ENCODE data around the gene ERFE.
A peak's percentile ranks its signal among the peaks of the same experiment; 100 is the strongest.

Gene ERFE

DNA sequence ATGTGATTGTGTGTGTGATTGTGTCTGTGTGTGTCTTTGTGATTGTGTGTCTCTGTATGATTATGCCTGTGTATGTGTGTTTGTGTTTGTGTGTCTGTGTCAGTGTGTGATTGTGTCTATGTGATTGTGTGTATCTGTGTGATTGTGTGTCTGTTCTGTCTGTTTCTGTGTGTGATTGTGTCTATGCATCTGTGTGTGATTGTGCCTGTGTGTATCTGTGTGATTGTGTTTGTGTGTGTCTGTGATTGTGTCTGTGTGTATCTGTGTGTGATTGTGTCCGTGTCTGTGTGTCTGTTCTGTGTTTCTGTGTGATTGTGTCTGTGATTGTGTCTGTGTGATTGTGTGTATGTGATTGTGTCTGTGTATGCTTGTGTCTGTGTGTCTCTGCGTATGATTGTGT lies 32.4 kb upstream of the ERFE start:
- no peak for DNase-seq (ENCODE audit: low read depth, low spot score)

DNA sequence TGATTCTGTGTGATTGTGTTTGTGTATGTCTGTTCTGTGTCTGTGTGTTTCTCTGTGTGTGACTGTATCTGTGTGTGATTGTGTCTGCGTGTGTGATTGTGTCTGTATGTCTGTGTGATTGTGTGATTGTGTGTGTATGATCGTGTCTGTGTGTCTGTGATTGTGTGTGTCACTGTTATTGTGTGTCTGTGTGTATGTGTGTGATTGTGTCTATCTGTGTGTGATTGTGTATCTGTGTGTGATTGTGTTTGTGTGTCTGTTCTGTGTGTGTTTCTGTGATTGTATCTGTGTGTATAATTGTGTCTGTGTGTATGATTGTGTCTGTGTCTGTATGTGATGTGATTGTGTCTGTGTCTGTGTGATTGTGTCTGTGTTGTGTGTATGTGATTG lies 32.0 kb upstream of the ERFE start:
- DNase-seq (ENCODE audit: low read depth, low spot score), result no peak

DNA sequence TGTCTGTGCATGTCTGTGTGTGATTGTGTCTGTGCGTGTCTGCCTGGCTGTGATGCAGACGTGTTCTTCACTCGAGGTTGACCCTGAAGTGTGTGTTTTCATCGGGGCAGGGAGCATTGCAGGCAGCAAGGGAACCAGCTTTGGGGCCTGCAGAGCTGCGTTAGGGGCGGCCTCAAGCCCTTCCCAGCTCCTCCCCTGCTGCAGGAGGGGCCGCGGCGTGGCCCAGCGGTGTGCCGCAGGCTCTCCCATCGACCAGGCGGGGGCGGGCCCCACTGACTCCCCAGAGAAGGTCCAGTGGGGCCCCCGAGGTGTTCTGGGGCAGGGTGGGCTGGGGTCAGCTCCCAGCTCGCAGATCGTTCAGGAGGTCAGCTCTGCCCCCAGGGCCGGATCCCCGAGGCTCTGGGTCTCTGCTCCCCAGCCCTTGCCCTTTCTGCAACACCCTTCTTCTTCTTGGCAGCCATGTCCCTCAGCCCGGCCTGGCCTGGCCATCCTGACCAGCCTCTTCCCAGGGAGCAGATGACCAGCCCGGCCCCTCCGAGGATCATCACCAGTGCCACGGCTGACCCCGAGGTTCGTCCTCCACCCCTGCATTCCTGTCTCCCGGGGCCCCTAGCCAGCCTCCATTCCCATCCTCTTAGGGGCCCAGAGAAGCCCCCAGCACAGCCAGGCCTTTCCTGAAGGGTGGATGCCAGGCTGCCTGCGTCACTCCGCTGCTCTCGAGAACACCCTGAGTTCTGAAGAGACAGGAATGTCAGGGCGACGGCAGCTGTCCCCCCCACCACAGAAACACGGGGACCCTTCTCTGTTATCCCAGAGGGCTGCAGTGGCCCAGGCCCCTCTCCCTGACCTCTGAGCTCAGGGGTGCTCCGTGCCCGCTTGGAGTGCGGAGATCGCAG lies 31.4 kb upstream of the ERFE start:
- DNase-seq (ENCODE audit: low read depth, low spot score), result peak; percentile 54

DNA sequence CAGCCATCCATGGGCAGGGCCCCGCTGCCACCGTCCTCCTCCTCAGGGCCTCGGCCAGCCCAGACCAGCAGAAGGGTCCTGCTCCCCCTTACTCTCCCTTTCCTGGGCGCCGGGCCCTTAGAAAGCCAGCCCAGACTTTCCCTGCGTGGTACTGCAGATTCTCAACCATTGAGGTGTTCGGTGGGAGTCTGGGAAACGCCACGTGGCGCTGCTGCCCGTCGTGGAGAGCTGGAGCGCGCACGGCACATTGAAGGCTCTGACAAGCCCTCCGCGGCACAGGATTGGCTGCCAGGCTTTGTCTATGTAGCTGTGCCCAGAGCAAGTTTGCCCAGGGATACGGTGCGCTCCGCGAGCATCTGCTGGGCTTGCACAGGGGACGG lies 30.7 kb upstream of the ERFE start:
- no peak for DNase-seq (ENCODE audit: low read depth, low spot score)

DNA sequence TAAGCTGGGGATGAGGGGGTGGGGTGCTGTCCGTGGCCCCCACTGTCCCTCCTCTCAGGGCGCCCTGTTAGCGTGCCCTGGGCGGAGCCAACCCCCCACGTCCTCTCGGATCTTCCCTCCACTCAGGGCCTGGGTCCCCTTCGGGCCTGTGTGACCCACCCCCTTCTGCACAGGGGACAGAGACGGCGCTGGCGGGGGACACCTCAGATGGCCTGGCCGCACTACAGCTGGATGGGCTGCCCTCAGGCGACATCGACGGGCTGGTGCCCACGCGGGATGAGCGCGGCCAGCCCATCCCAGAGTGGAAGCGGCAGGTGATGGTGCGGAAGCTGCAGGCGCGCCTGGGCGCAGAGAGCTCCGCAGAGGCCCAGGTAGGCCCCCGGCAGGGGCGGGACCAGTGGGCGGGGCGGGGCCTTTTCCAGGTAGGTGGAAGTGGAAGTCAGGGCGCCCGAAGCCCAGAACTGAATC lies 30.2 kb upstream of the ERFE start:
- DNase-seq (ENCODE audit: low read depth, low spot score), result no peak

DNA sequence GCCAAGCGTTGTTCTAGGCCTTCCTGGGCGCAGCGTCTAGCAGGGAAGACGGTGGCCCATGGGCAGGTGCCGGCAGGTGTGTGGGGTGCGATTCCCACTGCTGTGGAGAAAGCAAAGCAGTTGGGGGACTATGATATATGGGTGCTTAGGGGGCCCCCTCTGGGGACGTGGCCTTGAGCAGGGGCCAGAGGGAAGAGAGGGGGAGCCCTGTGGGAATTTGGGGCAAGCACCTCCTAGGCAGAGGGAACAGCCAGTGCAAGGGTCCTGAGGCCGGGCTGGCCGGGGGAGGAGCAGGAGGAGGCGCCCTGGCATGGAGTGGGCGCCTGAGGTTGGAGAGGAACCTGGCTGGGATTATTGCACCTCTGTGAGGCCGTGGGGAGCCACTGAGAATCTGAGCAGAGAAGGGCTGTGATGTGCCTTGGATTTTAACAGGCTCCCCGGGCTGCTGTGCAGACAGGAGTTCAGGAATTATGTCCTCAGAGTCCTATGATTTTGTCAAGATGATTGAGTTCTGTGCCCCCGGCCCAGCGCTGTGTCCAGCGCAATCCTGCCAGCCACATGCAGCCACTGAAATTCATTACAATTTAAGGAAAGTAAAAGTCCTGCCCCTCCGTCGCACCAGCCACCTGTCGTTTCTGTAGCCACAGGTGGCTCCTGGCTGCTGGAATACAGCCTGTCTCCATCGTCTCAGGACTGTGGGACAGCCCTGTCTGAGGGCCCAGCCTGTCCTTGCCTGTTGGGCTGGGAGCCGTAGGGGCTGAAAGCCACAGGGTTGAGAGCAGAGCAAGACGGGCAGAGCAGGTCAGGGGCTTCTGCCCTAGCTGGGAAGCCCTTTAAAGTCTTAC lies 29.4 kb upstream of the ERFE start:
- DNase-seq (ENCODE audit: low read depth, low spot score), result no peak

DNA sequence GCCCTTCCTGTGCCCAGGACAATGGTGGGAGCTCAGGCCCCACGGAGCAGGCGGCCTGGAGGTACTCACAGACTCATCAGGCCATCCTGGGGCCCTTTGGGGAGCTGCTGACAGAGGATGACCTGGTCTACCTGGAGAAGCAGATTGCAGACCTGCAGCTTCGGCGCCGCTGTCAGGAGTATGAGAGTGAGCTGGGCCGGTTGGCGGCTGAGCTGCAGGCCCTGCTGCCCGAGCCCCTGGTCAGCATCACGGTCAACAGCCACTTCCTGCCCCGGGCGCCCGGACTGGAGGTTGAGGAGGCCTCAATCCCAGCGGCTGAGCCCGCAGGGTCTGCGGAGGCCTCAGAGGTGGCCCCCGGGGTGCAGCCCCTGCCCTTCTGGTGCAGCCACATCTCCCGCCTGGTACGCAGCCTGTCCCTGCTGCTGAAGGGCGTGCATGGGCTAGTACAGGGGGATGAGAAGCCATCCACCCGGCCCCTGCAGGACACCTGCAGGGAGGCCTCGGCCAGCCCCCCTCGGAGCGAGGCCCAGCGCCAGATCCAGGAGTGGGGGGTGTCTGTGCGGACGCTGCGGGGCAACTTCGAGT lies 28.6 kb upstream of the ERFE start:
- no peak for DNase-seq (ENCODE audit: low read depth, low spot score)

DNA sequence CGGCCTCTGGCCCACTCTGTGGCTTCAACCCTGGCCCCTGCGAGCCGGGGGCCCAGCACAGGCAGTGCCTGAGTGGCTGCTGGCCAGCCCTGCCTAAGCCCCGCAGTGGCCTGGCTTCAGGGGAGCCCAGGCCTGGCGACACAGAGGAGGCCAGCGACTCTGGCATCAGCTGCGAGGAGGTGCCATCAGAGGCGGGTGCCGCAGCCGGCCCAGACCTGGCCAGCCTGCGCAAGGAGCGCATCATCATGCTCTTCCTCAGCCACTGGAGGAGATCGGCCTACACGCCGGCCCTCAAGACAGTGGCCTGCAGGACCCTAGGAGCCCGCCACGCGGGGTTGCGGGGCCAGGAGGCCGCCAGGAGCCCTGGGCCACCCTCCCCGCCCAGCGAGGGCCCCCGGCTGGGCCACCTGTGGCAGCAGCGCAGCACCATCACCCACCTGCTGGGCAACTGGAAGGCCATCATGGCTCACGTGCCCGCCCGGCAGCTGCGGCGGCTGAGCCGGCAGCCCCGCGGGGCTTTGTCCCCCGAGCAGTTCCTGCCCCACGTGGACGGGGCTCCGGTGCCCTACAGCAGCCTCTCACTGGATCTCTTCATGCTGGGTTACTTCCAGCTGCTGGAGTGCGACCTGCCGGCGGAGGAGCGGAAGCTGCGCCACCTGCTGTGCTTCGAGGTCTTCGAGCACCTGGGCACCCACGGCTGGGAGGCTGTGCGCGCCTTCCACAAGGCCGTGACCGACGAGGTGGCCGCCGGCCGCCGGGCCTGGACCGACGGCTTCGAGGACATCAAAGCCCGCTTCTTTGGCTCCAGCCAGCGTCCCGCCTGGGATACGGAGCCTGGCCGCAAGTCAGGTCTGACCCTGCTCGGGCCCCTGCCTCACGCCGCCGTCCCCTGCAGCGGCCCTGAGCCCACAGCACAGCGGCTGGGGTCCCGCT lies 27.8 kb upstream of the ERFE start:
- DNase-seq (ENCODE audit: low read depth, low spot score), result no peak

DNA sequence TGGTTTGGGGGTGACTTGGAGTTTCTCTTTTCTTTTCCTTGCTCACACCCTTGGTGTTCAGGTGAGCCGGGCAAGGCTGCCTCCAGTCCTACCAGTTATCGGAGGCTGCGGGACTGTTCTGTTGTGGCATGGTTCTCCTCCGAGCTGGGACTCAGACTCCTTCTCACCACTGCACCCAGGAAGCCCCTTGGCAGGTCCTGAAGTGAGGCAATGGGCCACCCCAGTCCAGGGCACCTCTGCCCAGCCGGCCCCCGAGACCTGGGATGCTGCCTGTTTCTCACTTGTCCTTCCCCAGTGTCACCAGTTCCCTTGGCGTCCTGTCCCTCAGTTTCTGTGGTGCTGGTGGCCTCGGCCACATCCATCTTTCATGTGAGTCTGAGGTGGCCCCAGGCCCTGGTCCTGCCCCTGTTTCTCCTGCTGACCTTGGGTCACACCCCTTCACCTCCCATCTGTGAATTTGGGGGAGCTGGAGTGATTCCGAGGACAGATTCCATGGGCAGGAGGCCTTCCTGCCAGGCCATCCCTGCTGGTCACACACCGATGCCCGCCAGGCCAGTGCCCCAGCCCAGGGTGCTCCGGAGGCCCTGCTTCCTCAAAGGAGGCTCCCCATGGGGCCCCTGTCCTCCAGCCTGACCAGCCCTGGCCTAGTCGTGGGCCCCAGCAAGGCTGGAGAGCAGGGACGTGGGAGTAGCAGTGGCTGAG lies 26.9 kb upstream of the ERFE start:
- DNase-seq (ENCODE audit: low read depth, low spot score), result no peak

DNA sequence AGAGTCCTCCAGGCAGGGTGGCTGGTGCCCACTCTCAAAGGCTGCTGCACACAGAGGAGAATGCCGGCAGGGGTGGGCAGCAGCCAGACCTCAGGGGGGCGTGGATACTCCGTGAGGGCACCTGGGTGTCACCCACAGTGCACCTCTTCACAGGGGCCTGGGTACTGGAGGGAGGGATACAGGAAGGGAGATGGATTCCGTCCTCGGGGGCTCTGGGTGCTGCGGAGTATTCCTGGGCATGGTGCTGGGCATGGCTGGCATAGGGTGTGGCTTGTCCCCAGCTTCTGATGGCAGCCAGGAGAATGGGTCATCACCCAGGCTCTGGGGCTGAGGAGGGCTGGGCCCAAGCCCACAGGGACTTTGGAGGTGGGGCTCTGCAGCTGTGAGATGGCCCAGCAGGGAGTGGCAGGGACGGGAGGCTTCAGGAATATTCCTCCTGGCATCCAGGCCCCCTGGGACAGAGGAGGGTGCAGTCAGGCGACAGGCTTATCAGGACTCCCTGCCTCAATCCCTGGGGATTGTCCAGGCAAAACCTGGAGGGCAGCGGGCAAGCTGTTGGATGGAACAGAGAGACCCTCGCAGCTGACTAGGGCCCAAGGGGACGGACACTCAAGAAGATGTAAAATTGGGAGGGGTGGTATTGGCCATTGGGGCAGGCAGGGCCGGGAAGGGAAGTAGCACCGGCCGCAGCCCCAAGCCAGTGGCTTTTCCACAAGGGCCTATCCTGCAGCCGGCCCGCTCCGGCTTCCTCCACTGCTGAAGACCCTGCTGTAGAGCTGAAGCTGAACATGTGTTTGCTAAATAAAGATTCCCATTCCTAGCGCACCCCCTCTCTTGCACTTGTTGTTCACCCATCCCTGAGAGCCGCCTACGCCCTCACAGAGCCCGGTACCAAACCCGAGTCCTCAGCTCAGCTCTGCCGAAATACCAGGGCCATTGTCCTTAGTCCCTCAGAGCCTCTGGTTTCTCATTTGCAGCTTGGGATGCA lies 26.0 kb upstream of the ERFE start:
- no peak for DNase-seq (ENCODE audit: low read depth, low spot score)

DNA sequence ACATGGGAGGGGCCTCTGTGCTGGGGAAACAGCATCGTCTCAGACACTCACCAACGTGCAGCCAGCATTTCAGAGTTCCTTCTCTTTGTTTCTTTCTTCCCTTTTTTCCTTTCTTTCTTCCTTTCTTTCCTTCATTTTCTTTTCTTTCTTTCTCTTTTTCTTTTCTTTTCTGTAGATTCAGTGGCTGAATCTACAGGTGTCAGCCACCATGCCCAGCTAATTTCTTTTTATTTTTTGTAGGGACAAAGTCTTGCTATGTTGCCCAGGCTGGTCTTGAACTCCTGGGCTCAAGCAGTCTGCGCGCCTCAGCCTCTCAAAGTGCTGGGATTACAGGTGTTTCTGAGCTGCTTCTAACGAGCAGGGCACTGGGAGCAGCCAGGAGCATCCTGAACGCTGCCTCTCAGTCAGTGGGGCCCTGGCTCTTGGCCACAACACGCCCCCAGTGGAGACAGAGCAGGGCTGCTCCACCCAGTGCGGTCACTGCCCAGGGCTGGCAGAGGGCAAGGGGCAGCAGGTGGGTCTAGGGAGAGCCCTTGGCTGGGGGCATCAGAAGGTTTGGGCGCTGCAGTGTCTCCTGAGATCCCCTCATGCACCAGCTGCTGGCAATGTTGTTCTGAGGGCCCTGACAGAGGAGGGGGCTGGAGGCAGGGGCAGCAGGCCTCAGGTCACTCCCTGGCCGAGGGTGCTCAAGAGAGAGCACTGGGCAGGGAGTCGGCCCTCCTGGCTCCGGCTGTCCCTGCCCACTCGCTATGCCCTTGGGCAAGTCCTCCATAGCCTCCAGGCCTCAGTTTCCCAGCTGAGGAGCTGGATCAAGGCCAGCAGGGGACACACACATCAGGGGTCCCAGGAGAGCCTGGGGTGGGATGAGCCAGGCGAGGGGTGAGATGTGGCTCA lies 25.0 kb upstream of the ERFE start:
- DNase-seq (ENCODE audit: low read depth, low spot score), result no peak

DNA sequence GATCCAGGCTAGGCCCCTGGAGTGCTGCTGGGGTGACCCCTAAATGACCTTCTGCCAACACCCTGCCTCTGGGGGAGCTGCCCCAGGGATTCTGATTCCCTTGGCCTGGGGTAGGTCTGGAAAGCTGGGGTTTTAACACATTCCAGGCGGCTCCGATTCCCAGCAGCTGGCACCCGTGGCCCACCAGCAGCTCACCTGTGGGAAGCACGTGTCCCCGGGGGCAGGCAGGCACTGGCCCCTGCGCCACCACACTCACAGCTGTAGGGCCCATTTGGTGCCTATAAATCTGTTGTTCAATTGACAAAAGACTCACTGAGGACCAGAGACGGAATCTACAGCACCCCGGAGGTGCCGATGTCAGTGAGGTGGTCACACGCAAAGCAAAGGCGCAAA lies 24.4 kb upstream of the ERFE start:
- no peak for DNase-seq (ENCODE audit: low read depth, low spot score)

DNA sequence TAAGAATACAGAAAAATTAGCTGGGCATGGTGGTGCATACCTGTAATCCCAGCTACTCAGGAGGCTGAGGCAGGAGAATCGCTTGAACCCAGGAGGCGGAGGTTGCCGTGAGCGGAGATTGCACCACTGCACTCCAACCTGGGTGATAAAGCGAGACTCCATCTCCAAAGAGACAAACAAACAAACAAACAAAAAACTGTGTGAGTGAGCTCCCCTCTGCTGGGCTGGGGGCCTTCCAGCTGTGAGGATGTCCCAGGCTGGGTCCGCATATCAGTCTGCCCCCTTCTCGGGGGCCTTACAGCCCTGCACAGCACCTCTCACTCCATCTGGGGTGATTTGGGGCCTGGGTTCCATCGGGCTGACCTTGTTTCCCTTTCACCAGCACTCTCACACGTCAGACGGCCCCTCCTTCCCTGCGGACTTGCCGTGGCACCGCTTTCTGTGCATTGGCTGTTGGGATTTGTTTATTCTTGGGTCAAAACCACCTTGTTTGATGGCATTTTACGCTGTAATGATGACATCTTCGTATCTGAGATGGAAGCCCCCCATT lies 23.1 kb upstream of the ERFE start:
- no peak for DNase-seq (ENCODE audit: low read depth, low spot score)

DNA sequence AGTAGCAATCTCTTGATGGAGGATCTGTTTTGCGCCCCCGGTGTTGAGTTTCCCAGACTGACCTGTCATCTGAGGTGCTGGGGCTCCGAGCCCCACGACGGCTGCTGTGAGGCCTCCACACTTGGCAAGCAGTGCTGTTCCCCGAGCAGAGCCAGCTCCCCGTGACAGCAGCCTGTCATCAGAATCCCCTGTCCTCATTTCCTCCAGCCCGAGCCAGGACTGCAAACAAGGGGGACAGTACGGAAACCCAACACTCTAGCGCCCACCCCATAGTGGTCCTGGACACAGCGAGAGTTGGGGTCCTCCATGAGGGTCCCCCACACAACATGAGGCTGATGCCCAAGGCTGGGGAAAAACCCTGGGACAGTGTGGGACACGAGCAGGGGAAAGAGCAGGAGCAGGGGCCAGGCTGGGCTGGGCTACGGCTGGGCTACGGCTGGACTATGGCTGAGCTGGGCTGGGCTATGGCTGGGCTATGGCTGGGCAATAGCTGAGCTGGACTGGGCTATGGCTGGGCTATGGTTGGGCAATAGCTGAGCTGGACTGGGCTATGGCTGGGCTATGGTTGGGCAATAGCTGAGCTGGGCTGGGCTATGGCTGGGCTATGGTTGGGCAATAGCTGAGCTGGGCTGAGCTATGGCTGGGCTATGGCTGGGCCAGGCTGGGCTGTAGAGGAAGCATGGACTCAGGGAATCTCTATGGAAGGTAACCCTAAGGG lies 21.8 kb upstream of the ERFE start:
- DNase-seq (ENCODE audit: low read depth, low spot score), result no peak

DNA sequence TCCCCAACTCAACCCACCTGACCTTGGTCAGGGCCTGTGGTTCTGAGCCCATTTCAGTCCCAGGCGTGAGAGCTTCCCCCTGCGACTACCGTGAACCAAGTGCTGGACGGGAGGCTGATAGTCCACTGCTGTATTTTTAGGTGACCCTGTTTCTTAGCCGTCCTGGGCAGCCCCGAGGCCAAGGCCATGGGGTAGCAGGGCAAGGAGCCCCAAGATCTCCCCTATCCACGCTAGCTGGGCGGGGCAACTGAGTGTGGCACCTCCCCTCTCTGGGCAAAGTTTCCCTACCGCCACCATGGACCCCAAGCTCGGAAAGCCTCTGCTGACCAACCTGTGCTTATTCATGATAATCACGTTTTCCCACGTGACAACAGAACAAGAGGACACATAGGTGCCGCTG lies 20.9 kb upstream of the ERFE start:
- no peak for DNase-seq (ENCODE audit: low read depth, low spot score)

DNA sequence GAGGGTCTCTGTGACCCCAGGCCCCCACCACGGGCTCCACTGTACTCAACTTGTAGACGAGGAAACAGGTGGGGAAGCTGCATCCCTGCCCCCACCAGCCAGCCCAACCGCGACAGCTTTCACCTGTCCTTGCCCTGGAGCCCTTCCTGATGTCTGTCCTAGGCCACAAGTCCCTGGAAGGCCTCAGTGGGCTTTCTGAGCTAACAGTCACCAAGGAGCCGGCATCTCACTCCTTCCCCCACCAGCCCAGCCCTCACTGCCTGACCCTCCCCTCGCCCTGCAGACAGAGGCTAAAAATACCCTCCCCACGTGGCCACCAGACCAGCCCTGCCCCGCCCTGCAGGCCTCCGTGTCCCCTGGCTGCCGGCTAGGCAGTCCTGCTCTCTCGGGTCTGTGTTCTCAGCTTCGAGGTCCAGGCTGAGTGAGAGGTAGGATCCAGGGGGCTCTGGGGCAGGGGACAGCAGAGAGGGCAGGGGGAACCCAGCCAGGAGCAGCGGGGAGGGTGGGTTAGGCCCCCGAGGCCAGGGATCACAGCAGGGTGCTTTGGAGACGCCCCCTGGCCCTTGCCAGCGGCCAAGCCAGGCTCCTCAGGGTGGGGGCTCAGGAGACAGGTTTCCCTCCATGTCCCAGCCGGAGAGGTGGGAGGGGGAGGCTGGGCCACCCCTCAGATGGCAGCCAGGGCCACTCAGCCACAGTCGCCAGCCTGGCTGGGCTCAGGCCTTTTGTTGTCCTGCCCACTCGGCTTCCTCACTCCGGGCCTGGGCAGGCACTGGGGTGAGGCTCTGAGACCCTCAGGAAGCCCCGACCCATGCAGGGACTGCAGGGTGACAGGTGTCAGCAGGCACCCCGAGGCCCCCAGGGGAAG lies 20.2 kb upstream of the ERFE start, which contains the start of gene KLHL30:
Gene KLHL30 (plus strand): TSS at position 338 of the 865 bp plus-strand sequence. CDS start 2,087 bp downstream, outside the sequence.
- DNase-seq (ENCODE audit: low read depth, low spot score), result no peak

All from astrocyte of the hippocampus (primary cell).